K562 (cell line): Measurements from ENCODE around the gene TUBG2. TPM values are rescaled to one million over a fixed set of nuclear protein-coding genes. Genes with fewer than 3 reads are reported as not detected.

ENCODE experiments used
- ATF1 ChIP-seq, 2 experiments: fragments of 450-650 bp in 1 of 2; IDR thresholded peaks; 2 replicates each; pipeline ENCODE4 v1.6.1; 2016; ENCODE audit warnings: missing compliant biosample characterization in 1 of 2, missing genetic modification characterization in 1 of 2
- ETV6 ChIP-seq, 3 experiments: fragments of 150-350 bp in 1 of 3; sonication (generic) in 1 of 3; formaldehyde crosslinking in 1 of 3; IDR thresholded peaks; 2 replicates each; pipeline versions ENCODE4 v1.6.1 to v1.8.0; 2014 to 2022; ENCODE audit warnings: borderline replicate concordance in 2 of 3, low read depth in 2 of 3, antibody characterized with exemption in 1 of 3, low read length in 1 of 3, mild to moderate bottlenecking in 1 of 3, missing genetic modification reagents in 1 of 3
- LARP7 ChIP-seq: fragments of 450-650 bp; IDR thresholded peaks from 2 replicates; pipeline ENCODE4 v1.6.1; 2016
- MLX ChIP-seq, 2 experiments: fragments of 450-650 bp in 1 of 2; sonication (generic) in 1 of 2; formaldehyde crosslinking; conservative IDR thresholded peaks; 2 replicates each; pipeline versions ENCODE4 v1.4.0 to v1.8.1; 2020 to 2022; ENCODE audit warnings: mild to moderate bottlenecking in 1 of 2, missing genetic modification reagents in 1 of 2
- NR1H2 ChIP-seq: sonication (generic); formaldehyde crosslinking; IDR thresholded peaks from 2 replicates; pipeline ENCODE4 v1.4.0; 2020; ENCODE audit warnings: mild to moderate bottlenecking, missing genetic modification reagents
- POLR3G ChIP-seq: IDR thresholded peaks from 2 replicates; pipeline ENCODE4 v1.6.1; 2011; ENCODE audit not compliant: insufficient read length, insufficient replicate concordance; ENCODE audit errors: extremely low read depth
- RBM39 ChIP-seq: fragments of 200-400 bp; formaldehyde crosslinking; optimal IDR thresholded peaks from 2 replicates; pipeline ENCODE3; 2018; ENCODE audit warnings: low read depth, low read length
- SIX5 ChIP-seq, 2 experiments: IDR thresholded peaks; 2 replicates each; pipeline ENCODE4 v1.6.1; 2011; ENCODE audit warnings: low read length in 2 of 2, borderline replicate concordance in 1 of 2, low read depth in 1 of 2, mild to moderate bottlenecking in 1 of 2, moderate library complexity in 1 of 2; ENCODE audit not compliant: insufficient read depth in 1 of 2
- SMARCE1 ChIP-seq: fragments of 450-650 bp; IDR thresholded peaks from 2 replicates; pipeline ENCODE4 v1.7.1; 2016; ENCODE audit warnings: mild to moderate bottlenecking
- XRCC4 ChIP-seq: IDR thresholded peaks from one replicate; pipeline ENCODE4 v1.6.1; 2011; ENCODE audit not compliant: insufficient read depth, insufficient read length; ENCODE audit errors: extremely low read depth
- XRCC5 ChIP-seq: fragments of 200-400 bp; formaldehyde crosslinking; IDR thresholded peaks from 2 replicates; pipeline ENCODE4 v1.6.1; 2017; ENCODE audit warnings: low read depth, mild to moderate bottlenecking, low read length
- ZNF239 ChIP-seq: fragments of 250-450 bp; sonication (Bioruptor Pico); IDR thresholded peaks from 2 replicates; pipeline ENCODE4 v1.4.0; 2020; ENCODE audit warnings: mild to moderate bottlenecking
- ZNF436 ChIP-seq: fragments of 250-450, 450-650 bp; sonication (Bioruptor Pico); formaldehyde crosslinking; IDR thresholded peaks from 2 replicates; pipeline ENCODE4 v1.7.0; 2020; ENCODE audit warnings: mild to moderate bottlenecking
- ZNF507 ChIP-seq: conservative IDR thresholded peaks from 2 replicates; pipeline ENCODE4 v1.6.1; 2017; ENCODE audit warnings: missing genetic modification characterization, missing compliant biosample characterization
- ZNF583 ChIP-seq: fragments of 250-450 bp; sonication (Bioruptor Pico); IDR thresholded peaks from 2 replicates; pipeline ENCODE4 v1.4.0; 2020
- polyA plus RNA-seq, 8 experiments: library from polyadenylated mRNA; depleted of rRNA in 4 of 8; stranded (reverse) in 5 of 8; unstranded in 3 of 8; fragments of >200 nt; fragmentation: Nextera tagmentation in 2 of 8; fragmentation: Illumina TruSeq in 1 of 8; extraction: Ambion mirVana in 2 of 8; extraction: Trizol in 1 of 8; gene quantifications; 2 replicates each; pipeline versions ENCODE4 v1.2.1 to v1.2.3, GENCODE V29; 2011 to 2014; ENCODE audit warnings: inconsistent platforms in 1 of 8, missing spikeins in 1 of 8
- total RNA-seq, 7 experiments: library from RNA; depleted of rRNA in 6 of 7; stranded (reverse); fragments of >200 nt in 6 of 7; fragmentation: Illumina TruSeq in 2 of 7; extraction: Trizol in 2 of 7; gene quantifications; 2 replicates each; pipeline versions ENCODE4 v1.2.1 to v1.2.3, GENCODE V29; 2011 to 2021; ENCODE audit warnings: low replicate concordance in 1 of 7
- TF ChIP-seq, protein P1 (sequence below): fragments of 200-800 bp; sonication (Bioruptor generic); IDR thresholded peaks from 2 replicates; pipeline ENCODE4 v1.6.1; 2016; ENCODE audit warnings: missing genetic modification characterization, missing compliant biosample characterization
- TF ChIP-seq, protein P2 (sequence below): IDR thresholded peaks from 2 replicates; pipeline ENCODE4 v1.6.1; 2011; ENCODE audit warnings: borderline replicate concordance, low read depth, mild to moderate bottlenecking, moderate library complexity, low read length; ENCODE audit not compliant: insufficient read depth, poor library complexity, severe bottlenecking

TUBG2 gene
- total and polyA plus RNA-seq, 9 of the 15 experiments (the other 6 are each of a cell fraction or from before 2014, with no cell fraction given) = 0.09 to 0.80 (median 0.24) TPM; not detected in 2

GRCh38 chr17:42623732-42624596, 35.1 kb upstream of the TUBG2 start (continued):
- TF ChIP-seq SIX5 (IDR thresholded peaks at IDR 0.05; ENCODE audit: borderline replicate concordance in 1 of 2, insufficient read depth in 1 of 2, low read depth in 1 of 2, low read length in 2 of 2) (no peak), NR1H2 (CRISPR knock-in tag) (no peak), ZNF436 (CRISPR knock-in tag) (no peak), XRCC5 (no peak), RBM39 (no peak), ZNF507 (tag) (no peak), LARP7 (no peak), ZNF583 (CRISPR knock-in tag) (peak; percentile 66; the same call in 1 of the 2 replicates), XRCC4 (no peak), SMARCE1 (peak; percentile 95), MLX (CRISPR knock-in tag; conservative IDR thresholded peaks at IDR 0.05) (no peak), ATF1 (CRISPR knock-in tag; IDR thresholded peaks at IDR 0.05) (no peak), ATF1 (tag; IDR thresholded peaks at IDR 0.05) (no peak), ZNF239 (peak; percentile 49; the same call in 1 of the 2 replicates), ETV6 (IDR thresholded peaks at IDR 0.05; ENCODE audit: borderline replicate concordance in 1 of 2, low read depth in 2 of 2, low read length in 1 of 2) (no peak), ETV6 (CRISPR knock-in tag; IDR thresholded peaks at IDR 0.05; ENCODE audit: borderline replicate concordance) (no peak), POLR3G (no peak)
- TF ChIP-seq, protein P1, sequence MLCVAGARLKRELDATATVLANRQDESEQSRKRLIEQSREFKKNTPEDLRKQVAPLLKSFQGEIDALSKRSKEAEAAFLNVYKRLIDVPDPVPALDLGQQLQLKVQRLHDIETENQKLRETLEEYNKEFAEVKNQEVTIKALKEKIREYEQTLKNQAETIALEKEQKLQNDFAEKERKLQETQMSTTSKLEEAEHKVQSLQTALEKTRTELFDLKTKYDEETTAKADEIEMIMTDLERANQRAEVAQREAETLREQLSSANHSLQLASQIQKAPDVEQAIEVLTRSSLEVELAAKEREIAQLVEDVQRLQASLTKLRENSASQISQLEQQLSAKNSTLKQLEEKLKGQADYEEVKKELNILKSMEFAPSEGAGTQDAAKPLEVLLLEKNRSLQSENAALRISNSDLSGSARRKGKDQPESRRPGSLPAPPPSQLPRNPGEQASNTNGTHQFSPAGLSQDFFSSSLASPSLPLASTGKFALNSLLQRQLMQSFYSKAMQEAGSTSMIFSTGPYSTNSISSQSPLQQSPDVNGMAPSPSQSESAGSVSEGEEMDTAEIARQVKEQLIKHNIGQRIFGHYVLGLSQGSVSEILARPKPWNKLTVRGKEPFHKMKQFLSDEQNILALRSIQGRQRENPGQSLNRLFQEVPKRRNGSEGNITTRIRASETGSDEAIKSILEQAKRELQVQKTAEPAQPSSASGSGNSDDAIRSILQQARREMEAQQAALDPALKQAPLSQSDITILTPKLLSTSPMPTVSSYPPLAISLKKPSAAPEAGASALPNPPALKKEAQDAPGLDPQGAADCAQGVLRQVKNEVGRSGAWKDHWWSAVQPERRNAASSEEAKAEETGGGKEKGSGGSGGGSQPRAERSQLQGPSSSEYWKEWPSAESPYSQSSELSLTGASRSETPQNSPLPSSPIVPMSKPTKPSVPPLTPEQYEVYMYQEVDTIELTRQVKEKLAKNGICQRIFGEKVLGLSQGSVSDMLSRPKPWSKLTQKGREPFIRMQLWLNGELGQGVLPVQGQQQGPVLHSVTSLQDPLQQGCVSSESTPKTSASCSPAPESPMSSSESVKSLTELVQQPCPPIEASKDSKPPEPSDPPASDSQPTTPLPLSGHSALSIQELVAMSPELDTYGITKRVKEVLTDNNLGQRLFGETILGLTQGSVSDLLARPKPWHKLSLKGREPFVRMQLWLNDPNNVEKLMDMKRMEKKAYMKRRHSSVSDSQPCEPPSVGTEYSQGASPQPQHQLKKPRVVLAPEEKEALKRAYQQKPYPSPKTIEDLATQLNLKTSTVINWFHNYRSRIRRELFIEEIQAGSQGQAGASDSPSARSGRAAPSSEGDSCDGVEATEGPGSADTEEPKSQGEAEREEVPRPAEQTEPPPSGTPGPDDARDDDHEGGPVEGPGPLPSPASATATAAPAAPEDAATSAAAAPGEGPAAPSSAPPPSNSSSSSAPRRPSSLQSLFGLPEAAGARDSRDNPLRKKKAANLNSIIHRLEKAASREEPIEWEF (CRISPR knock-in tag) = peak; percentile 28; the same call in 1 of the 2 replicates
- TF ChIP-seq, protein P2, sequence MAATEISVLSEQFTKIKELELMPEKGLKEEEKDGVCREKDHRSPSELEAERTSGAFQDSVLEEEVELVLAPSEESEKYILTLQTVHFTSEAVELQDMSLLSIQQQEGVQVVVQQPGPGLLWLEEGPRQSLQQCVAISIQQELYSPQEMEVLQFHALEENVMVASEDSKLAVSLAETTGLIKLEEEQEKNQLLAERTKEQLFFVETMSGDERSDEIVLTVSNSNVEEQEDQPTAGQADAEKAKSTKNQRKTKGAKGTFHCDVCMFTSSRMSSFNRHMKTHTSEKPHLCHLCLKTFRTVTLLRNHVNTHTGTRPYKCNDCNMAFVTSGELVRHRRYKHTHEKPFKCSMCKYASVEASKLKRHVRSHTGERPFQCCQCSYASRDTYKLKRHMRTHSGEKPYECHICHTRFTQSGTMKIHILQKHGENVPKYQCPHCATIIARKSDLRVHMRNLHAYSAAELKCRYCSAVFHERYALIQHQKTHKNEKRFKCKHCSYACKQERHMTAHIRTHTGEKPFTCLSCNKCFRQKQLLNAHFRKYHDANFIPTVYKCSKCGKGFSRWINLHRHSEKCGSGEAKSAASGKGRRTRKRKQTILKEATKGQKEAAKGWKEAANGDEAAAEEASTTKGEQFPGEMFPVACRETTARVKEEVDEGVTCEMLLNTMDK = no peak
